ENCODE results near the gene FAF1. TPM values are rescaled to one million over a fixed set of nuclear protein-coding genes. Genes with fewer than 3 reads are reported as not detected.

Gene FAF1
- total and polyA plus RNA-seq, 2 donors (not counting 3 experiments of a cell fraction or from before 2014, with no cell fraction given) = 9.0 to 57.6 TPM

DNA sequence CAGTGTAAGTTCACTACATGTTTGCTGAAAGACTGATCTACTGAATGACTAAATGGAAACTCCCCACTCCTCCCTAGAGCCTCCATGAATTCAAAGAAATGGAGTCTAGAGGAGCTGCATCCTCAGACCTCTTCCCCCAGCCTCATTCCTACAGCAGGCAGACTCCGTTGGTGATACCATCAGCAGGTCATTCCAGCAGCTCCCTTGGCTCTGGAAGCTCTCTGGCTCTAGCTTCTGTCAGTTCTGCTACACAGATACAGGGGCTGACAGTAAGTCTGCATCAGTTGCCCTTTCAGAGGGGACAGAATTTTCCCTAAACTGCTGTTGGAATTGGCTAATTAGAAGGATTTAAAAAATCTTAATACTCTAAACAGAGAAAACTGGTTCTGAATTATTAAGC is 505.2 kb downstream of the FAF1 start:
- FAIRE-seq = no peak
- CTCF ChIA-PET = interaction anchor here (0.9 to 1.2 kb wide), 2 partner anchors 33 to 149 kb away, joined by 3 to 5 read pairs; no protein-coding TSS in a partner anchor

More for the DNA sequence above, 505.2 kb downstream of the FAF1 start:
- POLR2A ChIA-PET = no interaction called here
- Histone ChIP-seq H3K27me3 (ENCODE audit: control insufficient read depth in 2 of 2, insufficient read depth in 2 of 2, low read length in 2 of 2) (no peaks in the 10 kb centered on the region), H3K9ac (replicated peaks; ENCODE audit: extremely low read depth, insufficient read depth, low read length) (no peak overlapping the region), H3K79me2 (ENCODE audit: control insufficient read depth, insufficient read depth, low read length) (no peaks in the 10 kb centered on the region), H3K4me2 (ENCODE audit: insufficient read depth, low read length) (no peak overlapping the region), H3K9me3 (replicated peaks; ENCODE audit: control insufficient read depth, insufficient read depth, low read length) (no peaks in the 10 kb centered on the region), H4K20me1 (replicated peaks; ENCODE audit: control insufficient read depth, extremely low read depth, insufficient read depth, low read length) (no peaks in the 10 kb centered on the region), H2AFZ (ENCODE audit: low read depth, low read length) (no peak overlapping the region), H3K27ac (ENCODE audit: insufficient read depth, low read depth, low read length) (no peak overlapping the region), H3K4me1 (ENCODE audit: control insufficient read depth, extremely low read depth, insufficient read depth, low read length) (no peaks in the 10 kb centered on the region), H3K9me1 (replicated peaks; ENCODE audit: control insufficient read depth, extremely low read depth, insufficient read depth, low read length) (no peaks in the 10 kb centered on the region), H3K4me3 (replicated peaks in 1 of 3; ENCODE audit: insufficient read depth in 1 of 3, low read depth in 1 of 3, low read length in 3 of 3) (no peak overlapping the region), H3K36me3 (ENCODE audit: control insufficient read depth in 2 of 2, extremely low read depth in 1 of 2, insufficient read depth in 2 of 2, low read length in 2 of 2) (no peaks in the 10 kb centered on the region)
- TF ChIP-seq EZH2 (IDR thresholded peaks at IDR 0.05; ENCODE audit: borderline replicate concordance, low read depth, low read length, severe bottlenecking) (no peak), JUN (IDR thresholded peaks at IDR 0.05; ENCODE audit: borderline replicate concordance, insufficient read depth, insufficient read length, low read depth) (no peak), MYC (IDR thresholded peaks at IDR 0.05; ENCODE audit: low read depth, low read length) (no peak), POLR2AphosphoS5 (IDR thresholded peaks at IDR 0.05; ENCODE audit: insufficient read depth, low read depth, low read length) (no peak), POLR2A (IDR thresholded peaks at IDR 0.05; ENCODE audit: low read depth, low read length) (no peak), FOS (IDR thresholded peaks at IDR 0.05; ENCODE audit: borderline replicate concordance, insufficient read depth, low read length) (no peak)
- TF ChIP-seq, protein P1, sequence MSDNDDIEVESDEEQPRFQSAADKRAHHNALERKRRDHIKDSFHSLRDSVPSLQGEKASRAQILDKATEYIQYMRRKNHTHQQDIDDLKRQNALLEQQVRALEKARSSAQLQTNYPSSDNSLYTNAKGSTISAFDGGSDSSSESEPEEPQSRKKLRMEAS (IDR thresholded peaks at IDR 0.05; ENCODE audit: insufficient read depth, insufficient read length) = no peak
- TF ChIP-seq, protein P2, sequence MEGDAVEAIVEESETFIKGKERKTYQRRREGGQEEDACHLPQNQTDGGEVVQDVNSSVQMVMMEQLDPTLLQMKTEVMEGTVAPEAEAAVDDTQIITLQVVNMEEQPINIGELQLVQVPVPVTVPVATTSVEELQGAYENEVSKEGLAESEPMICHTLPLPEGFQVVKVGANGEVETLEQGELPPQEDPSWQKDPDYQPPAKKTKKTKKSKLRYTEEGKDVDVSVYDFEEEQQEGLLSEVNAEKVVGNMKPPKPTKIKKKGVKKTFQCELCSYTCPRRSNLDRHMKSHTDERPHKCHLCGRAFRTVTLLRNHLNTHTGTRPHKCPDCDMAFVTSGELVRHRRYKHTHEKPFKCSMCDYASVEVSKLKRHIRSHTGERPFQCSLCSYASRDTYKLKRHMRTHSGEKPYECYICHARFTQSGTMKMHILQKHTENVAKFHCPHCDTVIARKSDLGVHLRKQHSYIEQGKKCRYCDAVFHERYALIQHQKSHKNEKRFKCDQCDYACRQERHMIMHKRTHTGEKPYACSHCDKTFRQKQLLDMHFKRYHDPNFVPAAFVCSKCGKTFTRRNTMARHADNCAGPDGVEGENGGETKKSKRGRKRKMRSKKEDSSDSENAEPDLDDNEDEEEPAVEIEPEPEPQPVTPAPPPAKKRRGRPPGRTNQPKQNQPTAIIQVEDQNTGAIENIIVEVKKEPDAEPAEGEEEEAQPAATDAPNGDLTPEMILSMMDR (IDR thresholded peaks at IDR 0.05; ENCODE audit: extremely low read depth in 1 of 2, insufficient read depth in 1 of 2, low read depth in 1 of 2, low read length in 2 of 2) = no peak
- intact Hi-C loops (cut with micrococcal nuclease) (no loop called here), dilution Hi-C loops (cut with MboI; ENCODE audit: extremely low pct_ligation_motif_present, low sequenced_read_pairs) (no loop called here)
- DNase-seq (ENCODE audit: low read depth, low spot score) = no peak
- no TSS peak for BruUV-seq (replicated peaks)
